ENCODE data around the gene PTPRS.
A peak's percentile ranks its signal among the peaks of the same experiment; 100 is the strongest.

Gene PTPRS

DNA sequence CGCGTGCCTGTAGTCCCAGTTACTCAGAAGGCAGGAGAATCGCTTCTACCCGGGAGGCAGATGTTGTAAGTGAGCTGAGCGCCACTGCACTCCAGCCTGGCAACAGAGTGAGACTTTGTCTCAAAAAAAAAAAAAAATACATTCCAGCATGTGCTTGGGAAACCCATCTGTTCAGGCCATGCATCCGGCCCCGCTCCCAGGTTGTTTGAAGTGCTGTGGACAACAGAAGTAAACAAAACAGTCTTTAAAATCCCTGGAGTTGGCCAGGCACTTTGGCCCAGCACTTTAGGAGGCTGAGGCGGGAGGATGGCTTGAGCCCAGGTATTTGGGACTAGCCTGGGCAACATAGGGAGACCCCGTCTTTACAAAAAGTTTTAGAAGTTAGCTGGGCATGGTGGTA, 3.2 kb upstream of the PTPRS start:
- Histone ChIP-seq H3K4me3 (no peak overlapping the region), H3K36me3 (replicated peaks) (no peaks in the 10 kb centered on the region), H3K9me3 (peaks cover 12% of the 10 kb centered on the region; the same call in 1 of the 2 replicates), H3K4me1 (peaks cover 7% of the 10 kb centered on the region), H3K27me3 (ENCODE audit: low read depth) (peaks cover 4% of the 10 kb centered on the region)
- in situ Hi-C loops (cut with MboI; ENCODE audit: low sequenced_read_pairs) = no loop called here
- DNase-seq (ENCODE audit: low spot score in 2 of 2) = no peak

DNA sequence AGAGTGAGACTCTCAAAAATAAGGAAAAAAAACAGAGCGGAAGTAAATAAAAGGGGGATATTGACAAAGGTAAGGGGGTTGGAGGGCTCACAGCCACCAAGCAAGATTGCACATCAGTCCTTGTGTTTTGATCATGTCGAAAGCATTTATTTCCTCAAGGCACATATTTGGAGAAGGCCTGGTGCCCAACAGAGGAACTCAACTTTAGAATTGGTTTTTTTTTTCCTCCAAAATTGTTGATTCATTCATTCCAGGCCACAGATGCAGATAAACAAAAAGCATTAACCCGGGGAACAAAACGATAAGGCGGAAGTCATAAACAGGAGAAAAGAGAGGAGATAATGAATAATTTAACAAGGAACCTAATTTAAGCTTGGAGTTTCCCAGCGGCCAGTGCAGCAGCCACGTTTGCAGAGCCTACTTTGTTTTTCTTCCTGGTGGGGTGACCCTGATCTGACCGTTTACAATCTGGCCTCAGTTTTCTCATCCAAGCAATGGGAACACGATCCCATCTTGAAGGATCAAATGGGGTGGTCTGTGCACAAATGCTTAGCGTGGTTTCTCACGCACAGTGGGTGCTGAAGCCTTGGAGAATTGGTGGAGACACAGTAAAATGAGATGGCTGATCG, 2.1 kb upstream of the PTPRS start:
- DNase-seq (ENCODE audit: low spot score in 2 of 2) = no peak
- Histone ChIP-seq H3K4me3 (no peak overlapping the region), H3K27me3 (ENCODE audit: low read depth) (peaks cover 4% of the 10 kb centered on the region), H3K36me3 (replicated peaks) (no peaks in the 10 kb centered on the region), H3K9me3 (peaks cover 10% of the 10 kb centered on the region; the same call in 1 of the 2 replicates), H3K4me1 (peaks cover 9% of the 10 kb centered on the region)
- in situ Hi-C loops (cut with MboI; ENCODE audit: low sequenced_read_pairs) = no loop called here

DNA sequence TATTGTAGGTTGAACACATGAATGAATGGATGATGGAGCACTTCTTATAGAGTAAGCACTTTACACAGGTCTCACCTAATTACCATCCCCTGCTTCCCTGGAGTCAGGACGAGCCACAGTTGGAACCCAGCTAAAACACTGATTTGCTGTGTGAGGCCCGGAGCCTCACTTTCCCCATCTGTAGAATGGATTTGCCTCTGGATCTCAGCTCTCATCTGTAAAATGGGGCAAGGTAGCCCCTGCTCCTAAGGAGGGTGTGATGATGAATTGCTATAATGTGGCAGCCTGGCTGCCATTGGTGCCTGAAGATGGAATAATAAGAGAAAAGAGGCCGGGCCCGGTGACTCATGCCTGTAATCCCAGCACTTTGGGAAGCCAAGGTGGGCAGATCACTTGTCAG, 1.4 kb upstream of the PTPRS start:
- Histone ChIP-seq H3K36me3 (replicated peaks) (no peaks in the 10 kb centered on the region), H3K27me3 (ENCODE audit: low read depth) (peaks cover 4% of the 10 kb centered on the region), H3K9me3 (peaks cover 5% of the 10 kb centered on the region; the same call in 1 of the 2 replicates), H3K4me1 (peaks cover 9% of the 10 kb centered on the region), H3K4me3 (no peak overlapping the region)
- DNase-seq (ENCODE audit: low spot score in 2 of 2) = no peak
- in situ Hi-C loops (cut with MboI; ENCODE audit: low sequenced_read_pairs) = no loop called here

DNA sequence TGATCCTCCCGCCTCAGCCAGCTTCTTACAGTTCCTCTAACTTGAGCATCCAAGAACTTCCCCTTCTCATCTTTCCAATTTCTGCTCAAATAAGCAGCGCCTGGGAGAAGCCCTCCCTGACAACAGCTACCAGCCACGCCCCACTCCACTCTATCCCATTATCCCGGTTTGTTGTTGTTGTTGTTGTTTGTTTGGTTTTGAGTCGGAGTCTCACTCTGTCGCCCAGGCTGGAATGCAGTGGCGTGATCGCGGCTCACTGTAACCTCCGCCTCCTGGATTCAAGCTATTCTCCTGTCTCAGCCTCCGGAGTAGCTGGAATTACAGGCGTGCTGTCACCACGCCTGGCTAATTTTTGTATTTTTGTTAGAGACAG, 822 bp upstream of the PTPRS start:
- Histone ChIP-seq H3K27me3 (ENCODE audit: low read depth) (no peaks in the 10 kb centered on the region; the same call in 1 of the 2 replicates), H3K4me1 (peaks cover 10% of the 10 kb centered on the region), H3K9me3 (peaks cover 5% of the 10 kb centered on the region; the same call in 1 of the 2 replicates), H3K4me3 (no peak overlapping the region), H3K36me3 (replicated peaks) (no peaks in the 10 kb centered on the region)
- in situ Hi-C loops (cut with MboI; ENCODE audit: low sequenced_read_pairs) = no loop called here
- DNase-seq (ENCODE audit: low spot score in 2 of 2) = no peak

DNA sequence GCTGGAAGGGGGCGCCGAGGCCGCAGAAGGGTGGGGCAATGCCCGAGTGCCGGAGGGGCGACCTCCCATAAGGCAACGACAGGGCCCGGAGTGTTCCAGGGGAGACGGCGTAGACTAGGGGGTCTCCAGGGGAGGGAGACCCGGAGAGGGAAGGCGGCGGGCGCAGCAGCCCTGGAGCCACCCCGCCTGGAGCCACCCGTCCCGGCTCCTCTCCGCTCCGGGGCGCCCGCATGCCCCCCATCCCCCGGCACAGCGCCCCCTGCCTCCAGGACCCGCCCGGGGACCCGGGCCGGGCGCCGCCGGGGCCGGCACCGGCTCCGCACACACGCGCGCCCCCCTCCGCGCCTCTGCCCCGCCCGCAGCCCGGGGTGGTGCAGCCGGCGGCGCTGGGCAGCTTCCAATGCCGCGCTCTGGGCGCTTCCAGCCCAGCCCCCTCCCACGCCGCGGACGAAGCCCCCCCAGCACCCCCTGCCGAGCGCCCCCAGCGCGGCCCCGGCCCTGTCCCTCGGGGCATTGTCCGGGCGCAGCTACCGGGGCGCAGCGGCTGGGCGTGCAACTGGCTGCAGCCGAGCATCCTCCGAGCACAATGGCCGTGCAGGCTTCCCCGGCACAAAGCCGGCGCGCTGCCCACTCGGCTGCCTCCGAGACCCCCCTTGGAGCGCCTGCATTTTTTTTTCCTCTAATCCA, 519 bp downstream of the PTPRS start:
- Histone ChIP-seq H3K27me3 (ENCODE audit: low read depth) (no peaks in the 10 kb centered on the region), H3K9me3 (peaks cover 5% of the 10 kb centered on the region; the same call in 1 of the 2 replicates), H3K4me3 (peak overlapping the region; percentile 54), H3K36me3 (replicated peaks) (no peaks in the 10 kb centered on the region), H3K4me1 (peaks cover 12% of the 10 kb centered on the region)
- in situ Hi-C loops (cut with MboI; ENCODE audit: low sequenced_read_pairs) = no loop called here
- DNase-seq (ENCODE audit: low spot score in 2 of 2) = peak; percentile 8 to 57

DNA sequence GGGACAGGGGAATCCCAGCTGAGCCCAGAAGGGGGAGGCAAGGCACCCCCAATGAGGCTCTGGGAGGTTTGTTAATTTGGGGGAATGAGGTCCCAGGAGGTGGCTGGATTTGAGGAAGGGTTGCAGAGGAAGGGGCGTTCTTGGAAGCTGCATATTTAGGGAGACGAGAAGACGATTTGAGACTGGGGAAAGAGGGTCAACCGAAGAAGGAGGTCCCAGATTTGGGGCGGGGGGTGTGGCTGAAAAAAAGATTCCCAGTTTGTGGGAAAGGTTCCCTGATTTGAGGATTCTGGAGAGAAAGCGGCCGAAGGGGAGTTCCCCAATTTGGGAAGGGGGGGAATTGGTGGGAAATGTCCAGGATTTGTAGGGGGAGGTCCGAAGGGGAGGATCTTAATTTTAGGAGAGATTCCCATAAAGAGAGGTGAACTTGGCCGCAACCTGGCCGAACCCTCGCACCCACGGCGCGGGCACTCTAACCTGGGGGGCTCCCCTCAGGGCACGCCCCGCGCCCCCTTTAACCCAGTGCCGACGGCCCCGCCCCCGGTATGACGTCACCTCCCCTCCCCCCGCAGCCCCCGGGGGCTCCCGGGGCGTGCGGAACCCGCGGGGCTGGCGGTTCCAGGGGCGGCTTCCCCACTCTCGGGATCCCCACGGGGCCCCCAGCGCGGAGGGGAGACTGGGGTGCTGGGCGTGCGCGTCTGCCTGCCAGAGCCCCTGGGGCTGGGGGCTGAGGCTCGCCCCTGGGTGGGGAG, 1.2 kb downstream of the PTPRS start:
- in situ Hi-C loops (cut with MboI; ENCODE audit: low sequenced_read_pairs) = no loop called here
- Histone ChIP-seq H3K4me1 (peaks cover 12% of the 10 kb centered on the region), H3K27me3 (ENCODE audit: low read depth) (no peaks in the 10 kb centered on the region), H3K4me3 (peak overlapping the region; percentile 54), H3K36me3 (replicated peaks) (no peaks in the 10 kb centered on the region), H3K9me3 (peaks cover 5% of the 10 kb centered on the region; the same call in 1 of the 2 replicates)
- DNase-seq (ENCODE audit: low spot score in 2 of 2) = no peak

DNA sequence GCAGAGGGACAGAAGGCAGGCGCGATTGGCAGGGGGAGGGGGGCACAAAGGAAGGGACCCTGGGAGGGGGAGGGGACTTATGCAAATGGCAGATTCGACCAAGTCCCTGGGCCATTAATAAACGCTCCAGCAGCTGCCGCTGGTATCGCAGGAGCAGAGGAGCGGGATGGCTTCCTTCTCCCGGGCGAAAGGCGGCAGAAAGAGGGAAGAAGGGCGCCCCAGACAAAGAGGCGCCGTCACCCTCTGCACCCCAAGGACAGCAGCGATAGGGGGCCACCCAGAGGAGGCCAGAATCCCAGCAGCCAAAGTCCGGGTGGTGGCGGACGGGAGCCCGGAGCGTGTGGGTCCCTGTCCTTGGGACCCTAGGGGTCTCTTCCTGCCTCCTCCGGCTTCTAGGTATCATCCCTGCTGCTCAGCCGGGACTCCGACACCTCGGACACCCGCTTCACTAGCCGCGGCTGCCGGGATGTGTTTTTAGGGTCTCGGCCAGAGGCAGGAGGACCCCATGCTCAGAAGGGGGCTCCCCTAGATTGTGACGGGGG, 1.9 kb downstream of the PTPRS start:
- peaks cover 5% of the 10 kb centered on the region; the same call in 1 of the 2 replicates for H3K9me3 ChIP-seq
- H3K36me3 ChIP-seq (replicated peaks) = no peaks in the 10 kb centered on the region
- DNase-seq (ENCODE audit: low spot score in 2 of 2) = peak; percentile 16 to 53
- peak overlapping the region; percentile 54 for H3K4me3 ChIP-seq
- no peaks in the 10 kb centered on the region for H3K27me3 ChIP-seq (ENCODE audit: low read depth)
- in situ Hi-C loops (cut with MboI; ENCODE audit: low sequenced_read_pairs) = no loop called here
- peaks cover 12% of the 10 kb centered on the region for H3K4me1 ChIP-seq

DNA sequence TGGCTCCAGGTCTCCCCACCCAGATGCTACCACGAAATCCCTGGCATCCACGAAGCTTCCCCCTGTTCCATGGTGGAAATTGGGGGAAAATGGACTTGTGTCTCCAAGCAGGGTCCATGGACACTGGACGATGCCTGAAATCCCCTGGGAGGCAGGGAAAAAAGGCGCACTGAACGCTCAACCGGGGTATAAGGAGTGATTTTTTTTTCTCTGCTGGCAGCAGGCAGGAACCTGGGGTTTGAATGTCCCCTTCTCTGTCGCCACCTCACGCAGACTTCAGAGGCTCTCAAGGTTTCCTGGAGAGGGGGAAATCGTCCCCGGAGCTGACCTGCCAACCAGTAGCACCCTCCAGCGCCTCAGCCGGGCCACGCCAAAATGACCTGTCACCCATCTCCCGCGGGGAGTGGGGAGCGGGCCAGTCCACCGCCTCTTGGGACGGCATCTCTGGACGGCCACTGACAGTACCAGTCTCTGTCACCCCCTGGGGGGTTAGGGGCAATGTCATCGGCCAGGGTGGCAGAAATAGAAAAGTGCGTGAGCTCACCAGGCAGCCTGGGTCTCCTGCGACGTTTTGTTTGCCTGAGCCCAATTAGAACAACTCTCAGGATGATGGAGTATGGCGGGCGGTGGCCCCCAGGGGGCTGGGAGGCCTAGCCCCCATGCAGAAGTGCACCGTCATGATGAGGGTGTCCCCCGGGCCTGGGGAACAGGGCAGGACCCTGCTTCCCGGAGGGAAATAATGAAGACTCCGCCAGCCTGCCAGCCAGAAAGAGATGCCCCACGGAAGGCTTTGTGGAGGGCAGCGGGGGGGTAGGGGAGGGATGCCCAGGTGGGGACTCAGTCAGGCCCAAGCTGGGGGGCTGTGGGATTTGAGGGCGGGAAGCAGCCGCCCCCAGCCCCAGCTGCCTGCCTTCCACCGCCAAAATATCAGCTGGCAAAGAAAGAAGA, 2.6 kb downstream of the PTPRS start:
- DNase-seq (ENCODE audit: low spot score in 2 of 2) = no peak
- in situ Hi-C loops (cut with MboI; ENCODE audit: low sequenced_read_pairs) = no loop called here
- no peaks in the 10 kb centered on the region for H3K36me3 ChIP-seq (replicated peaks)
- H3K27me3 ChIP-seq (ENCODE audit: low read depth) = no peaks in the 10 kb centered on the region
- no peak overlapping the region for H3K4me3 ChIP-seq
- peaks cover 5% of the 10 kb centered on the region; the same call in 1 of the 2 replicates for H3K9me3 ChIP-seq
- peaks cover 12% of the 10 kb centered on the region for H3K4me1 ChIP-seq

DNA sequence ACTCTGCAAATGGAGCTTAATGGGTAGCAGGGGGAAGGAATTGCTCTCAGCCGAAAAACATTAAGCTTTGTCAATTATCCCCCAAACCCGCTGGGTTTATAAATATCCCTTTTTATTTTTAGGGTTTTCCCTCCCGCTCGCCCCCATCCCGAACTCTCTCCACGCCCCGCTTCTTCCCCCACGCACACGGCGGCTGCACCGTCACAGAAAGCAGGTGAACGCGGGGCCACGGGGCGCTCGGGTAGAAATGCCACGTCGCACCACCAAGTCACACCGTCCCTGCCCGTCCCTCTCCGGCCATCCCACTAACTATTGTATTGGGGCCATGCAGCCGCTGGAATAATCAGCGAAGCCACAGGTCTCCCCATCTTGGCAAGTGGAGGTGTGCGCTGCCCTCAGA, 3.5 kb downstream of the PTPRS start:
- H3K9me3 ChIP-seq = peaks cover 5% of the 10 kb centered on the region; the same call in 1 of the 2 replicates

DNA sequence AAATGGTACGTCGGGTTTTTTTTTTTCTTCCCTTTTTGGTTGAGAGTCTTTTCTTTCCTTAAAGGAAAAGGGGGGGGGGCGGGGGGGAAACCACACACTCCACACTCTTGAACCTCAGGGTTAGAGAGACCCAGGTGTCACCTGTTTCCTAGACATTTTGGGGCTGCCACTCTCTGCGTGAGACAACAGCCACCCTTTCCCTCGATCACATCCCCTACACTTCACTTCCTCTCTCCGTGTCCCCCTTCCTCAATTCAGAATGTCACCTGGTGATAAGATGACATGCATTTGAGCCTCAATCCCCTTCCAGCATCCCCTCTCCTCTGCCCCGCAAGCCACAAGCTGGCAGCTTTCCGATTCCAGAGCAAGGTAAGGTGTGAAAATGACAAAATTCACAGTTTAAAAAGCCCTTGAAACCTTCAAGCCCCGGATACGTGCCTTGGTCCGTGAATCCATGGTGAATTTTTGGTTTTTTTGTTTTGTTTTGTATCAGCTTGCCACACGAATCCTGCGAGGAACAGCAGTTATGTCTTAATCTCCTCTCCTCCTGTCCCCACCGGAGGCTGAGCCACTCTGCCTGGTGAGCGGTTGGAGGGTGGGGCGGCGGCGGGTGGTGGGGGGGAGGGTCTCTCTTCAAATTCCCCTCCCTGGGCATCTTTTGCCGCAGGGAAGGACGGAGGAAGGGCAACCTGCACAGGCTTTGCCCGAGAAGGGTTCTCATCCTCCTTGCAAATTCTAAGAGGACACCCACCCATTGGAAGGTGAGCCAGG, 4.2 kb downstream of the PTPRS start:
- Histone ChIP-seq H3K9me3 (peaks cover 4% of the 10 kb centered on the region; the same call in 1 of the 2 replicates), H3K4me1 (peaks cover 12% of the 10 kb centered on the region), H3K27me3 (ENCODE audit: low read depth) (no peaks in the 10 kb centered on the region), H3K36me3 (replicated peaks) (no peaks in the 10 kb centered on the region), H3K4me3 (no peak overlapping the region)
- in situ Hi-C loops (cut with MboI; ENCODE audit: low sequenced_read_pairs) = no loop called here
- peak in 1 of 2 experiments; percentile 23 for DNase-seq (ENCODE audit: low spot score in 2 of 2)

More for the DNA sequence above, 3.5 kb downstream of the PTPRS start:
- H3K4me3 ChIP-seq = no peak overlapping the region
- in situ Hi-C loops (cut with MboI; ENCODE audit: low sequenced_read_pairs) = no loop called here
- H3K4me1 ChIP-seq = peaks cover 12% of the 10 kb centered on the region
- no peaks in the 10 kb centered on the region for H3K36me3 ChIP-seq (replicated peaks)
- DNase-seq (ENCODE audit: low spot score in 2 of 2) = no peak
- H3K27me3 ChIP-seq (ENCODE audit: low read depth) = no peaks in the 10 kb centered on the region

DNA sequence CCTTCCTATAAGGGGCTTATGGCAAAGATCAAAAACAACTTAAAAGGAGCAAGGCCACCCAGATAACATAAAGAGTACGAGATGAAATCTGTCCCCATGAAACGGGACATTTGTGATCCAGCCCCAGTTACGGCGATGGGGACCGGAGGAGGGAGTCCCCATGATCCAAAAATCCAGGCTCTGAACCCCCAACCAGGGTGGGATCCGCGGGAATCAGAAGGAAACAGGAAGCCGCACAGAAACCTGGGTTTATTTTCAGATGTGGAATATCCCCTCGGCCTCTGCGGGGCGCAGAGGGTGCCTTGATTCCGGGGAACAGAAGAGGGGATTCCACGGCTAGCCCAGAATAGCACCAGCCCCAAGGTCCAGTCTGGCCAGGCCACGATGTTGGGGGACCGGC, 5.0 kb downstream of the PTPRS start:
- H3K36me3 ChIP-seq (replicated peaks) = no peaks in the 10 kb centered on the region
- no peaks in the 10 kb centered on the region for H3K27me3 ChIP-seq (ENCODE audit: low read depth)
- DNase-seq (ENCODE audit: low spot score in 2 of 2) = no peak
- no peak overlapping the region for H3K4me3 ChIP-seq
- peaks cover 10% of the 10 kb centered on the region for H3K4me1 ChIP-seq
- no peaks in the 10 kb centered on the region for H3K9me3 ChIP-seq
- in situ Hi-C loops (cut with MboI; ENCODE audit: low sequenced_read_pairs) = no loop called here

DNA sequence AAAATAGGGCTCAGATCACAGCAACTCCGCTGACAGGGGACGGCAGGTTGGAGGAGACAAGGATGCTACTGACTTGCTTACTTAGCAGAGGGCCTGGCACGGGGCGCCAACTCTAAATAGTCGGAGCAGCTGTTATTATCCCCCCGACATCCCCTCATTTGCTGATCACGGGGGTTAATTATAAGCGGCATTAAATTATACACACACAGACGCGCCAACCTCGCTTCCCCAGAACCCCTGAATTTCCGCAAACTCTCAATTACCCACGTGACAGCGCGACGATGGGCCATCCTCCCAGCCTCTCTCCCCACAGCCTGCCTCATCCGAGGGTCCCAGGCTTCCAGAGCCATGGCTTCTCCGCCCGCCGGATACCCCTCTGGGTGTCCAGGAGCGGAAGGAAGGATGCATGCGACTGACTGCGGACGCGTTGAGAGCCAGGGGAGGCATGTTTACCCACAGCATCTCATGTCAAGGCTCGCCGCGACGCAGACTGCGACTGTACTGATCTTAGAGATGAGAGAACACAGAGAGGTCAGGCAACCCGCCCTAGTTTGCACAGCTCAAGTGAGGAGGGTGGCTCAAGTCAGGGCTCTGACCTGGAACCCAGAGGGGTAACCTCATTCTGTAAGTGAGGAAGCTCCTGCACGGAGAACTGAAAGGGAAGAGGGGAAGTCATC, 5.7 kb downstream of the PTPRS start:
- Histone ChIP-seq H3K4me1 (peaks cover 10% of the 10 kb centered on the region), H3K9me3 (no peaks in the 10 kb centered on the region), H3K36me3 (replicated peaks) (no peaks in the 10 kb centered on the region), H3K27me3 (ENCODE audit: low read depth) (no peaks in the 10 kb centered on the region), H3K4me3 (no peak overlapping the region)
- in situ Hi-C loops (cut with MboI; ENCODE audit: low sequenced_read_pairs) = no loop called here
- DNase-seq (ENCODE audit: low spot score in 2 of 2) = no peak
